RWPE1 (cell line): ENCODE results near the gene NATD1.

Experiments
- CTCF ChIA-PET: fragments of 350-600 bp; sonication (Branson Sonifier 250); formaldehyde crosslinking; extraction: SDS; loops from one replicate; lab custom pipeline; 2021; lab: Yijun Ruan, JAX
- POLR2A ChIA-PET: fragments of 400-600 bp; formaldehyde crosslinking; extraction: SDS; loops from one replicate; lab custom pipeline; 2020; ENCODE audit warnings: antibody characterized with exemption; ENCODE audit not compliant: low non-redundant PET; lab: Yijun Ruan, JAX
- DNase-seq: peaks from one replicate; pipeline ENCODE4 v3.0.0; 2012; ENCODE audit warnings: low spot score
- H3K27ac ChIP-seq: fragments of 450-650 bp; 2 replicates; pipeline ENCODE4 v1.5.1; 2017
- CTCF ChIP-seq: fragments of 450-650 bp; conservative IDR thresholded peaks from 2 replicates; pipeline ENCODE4 v1.5.1; 2017; ENCODE audit warnings: low read depth, mild to moderate bottlenecking

The NATD1 gene

GRCh38 chr17:21248500-21248899, 4.7 kb downstream of the NATD1 start:
- no peak overlapping the region for H3K27ac ChIP-seq
- no peak for DNase-seq
- CTCF ChIA-PET, result no interaction called here
- POLR2A ChIA-PET, result no interaction called here
- no peak for TF ChIP-seq CTCF

GRCh38 chr17:21247552-21248258, 5.5 kb downstream of the NATD1 start:
- DNase-seq, result no peak
- no peak overlapping the region for H3K27ac ChIP-seq
- no peak for TF ChIP-seq CTCF
- ChIA-PET POLR2A (no interaction called here), CTCF (no interaction called here)

- no peak for TF ChIP-seq CTCF
- ChIA-PET CTCF (no interaction called here), POLR2A (no interaction called here)
- no peak overlapping the region for H3K27ac ChIP-seq
- DNase-seq, result no peak
Observed at GRCh38 chr17:21246698-21247097, 6.5 kb downstream of the NATD1 start.

- no peak for TF ChIP-seq CTCF
- ChIA-PET CTCF (no interaction called here), POLR2A (no interaction called here)
- H3K27ac ChIP-seq, result no peak overlapping the region
- no peak for DNase-seq
Observed at GRCh38 chr17:21245639-21246084, 7.5 kb downstream of the NATD1 start.

GRCh38 chr17:21243516-21244303, 9.5 kb downstream of the NATD1 start:
- no peak for TF ChIP-seq CTCF
- no peak overlapping the region for H3K27ac ChIP-seq
- ChIA-PET CTCF (no interaction called here), POLR2A (interaction anchor here (0.6 kb wide), 1 partner anchor 44 kb away, joined by 3 read pairs; no protein-coding TSS in a partner anchor)
- no peak for DNase-seq

- CTCF ChIA-PET, result no interaction called here
- POLR2A ChIA-PET, result interaction anchor here (0.5 kb wide), 1 partner anchor 57 kb away, joined by 8 read pairs; no protein-coding TSS in a partner anchor
- no peak for TF ChIP-seq CTCF
- no peak for DNase-seq
- H3K27ac ChIP-seq, result no peak overlapping the region
Observed at GRCh38 chr17:21242780-21243515, 10.3 kb downstream of the NATD1 start.
